ENCODE data around the gene PRICKLE4. TPM values are rescaled to one million over a fixed set of nuclear protein-coding genes. Genes with fewer than 3 reads are reported as not detected.

The PRICKLE4 gene
- total RNA-seq, 1 experiment from 2014 or later: 2.9 TPM

GRCh38 chr6:41732149-41732548, 48.4 kb upstream of the PRICKLE4 start:
- no peaks in the 10 kb centered on the region for H3K9me3 ChIP-seq (ENCODE audit: control insufficient read depth in 1 of 2, insufficient read depth in 1 of 2, low read depth in 1 of 2, low read length in 2 of 2)
- no TSS peak for BruUV-seq (replicated peaks)
- peaks cover 13 to 26% of the 10 kb centered on the region in 2 experiments for H3K4me1 ChIP-seq (ENCODE audit: control insufficient read depth in 1 of 2, insufficient read depth in 2 of 2, low read length in 2 of 2)
- no peak overlapping the region for H3K27ac ChIP-seq (ENCODE audit: low read depth, low read length)
- H3K4me3 ChIP-seq (replicated peaks in 1 of 2; ENCODE audit: low read depth in 1 of 2, low read length in 2 of 2): no peak overlapping the region
- ChIA-PET CTCF (no interaction called here), RAD21 (ENCODE audit: low non-redundant PET in 1 of 2, low total read pairs in 2 of 2, uncharacterized antibody in 2 of 2, unreplicated experiment in 2 of 2) (no interaction called here), POLR2A (no interaction called here)
- H3K79me2 ChIP-seq (ENCODE audit: insufficient read depth, low read length): no peaks in the 10 kb centered on the region
- H3K9ac ChIP-seq (ENCODE audit: low read length): no peak overlapping the region
- intact Hi-C loops (cut with micrococcal nuclease): no loop called here
- TF ChIP-seq CTCF (IDR thresholded peaks at IDR 0.05 in 2 of 3, conservative IDR thresholded peaks at IDR 0.05 in 1 of 3; ENCODE audit: borderline replicate concordance in 1 of 3, insufficient read depth in 1 of 3, low read depth in 2 of 3, low read length in 2 of 3) (no peak), ZFX (IDR thresholded peaks at IDR 0.05) (no peak), EZH2phosphoT487 (IDR thresholded peaks at IDR 0.05; ENCODE audit: borderline replicate concordance) (no peak), MAX (IDR thresholded peaks at IDR 0.05) (no peak), POLR2AphosphoS5 (IDR thresholded peaks at IDR 0.05; ENCODE audit: low read depth, low read length) (no peak), TCF7L2 (IDR thresholded peaks at IDR 0.05; ENCODE audit: borderline replicate concordance, extremely low read depth, insufficient read depth, insufficient read length) (no peak), ELF1 (IDR thresholded peaks at IDR 0.05; ENCODE audit: borderline replicate concordance, low read depth) (no peak), CBX3 (IDR thresholded peaks at IDR 0.05; ENCODE audit: low read depth) (no peak), YY1 (IDR thresholded peaks at IDR 0.05; ENCODE audit: extremely low read depth, insufficient replicate concordance, low read depth, low read length) (no peak), ZNF274 (IDR thresholded peaks at IDR 0.05; ENCODE audit: low read depth, low read length) (no peak), ZBTB33 (IDR thresholded peaks at IDR 0.05; ENCODE audit: extremely low read depth, insufficient replicate concordance, low read length) (no peak), EZH2 (IDR thresholded peaks at IDR 0.05) (no peak), CEBPB (IDR thresholded peaks at IDR 0.05; ENCODE audit: low read depth) (no peak), EGR1 (IDR thresholded peaks at IDR 0.05; ENCODE audit: low read depth) (no peak)
- H4K20me1 ChIP-seq (ENCODE audit: insufficient read depth): no peaks in the 10 kb centered on the region
- no peaks in the 10 kb centered on the region for H3K9me2 ChIP-seq (ENCODE audit: insufficient read depth)
- H2AFZ ChIP-seq (ENCODE audit: low read depth, low read length, poor library complexity, severe bottlenecking): no peak overlapping the region
- no peaks in the 10 kb centered on the region for H3K27me3 ChIP-seq (ENCODE audit: insufficient read depth, low read length)
- DNase-seq (ENCODE audit: low read depth, low spot score): no peak
- no peaks in the 10 kb centered on the region for H3K36me3 ChIP-seq (ENCODE audit: control insufficient read depth in 1 of 2, insufficient read depth in 2 of 2, low read length in 2 of 2)
- no peak overlapping the region for H3K4me2 ChIP-seq (ENCODE audit: low read length)
- no peak for ATAC-seq

All from HCT116 (cell line).